ENCODE measurements around the gene LAMA2.

DNA sequence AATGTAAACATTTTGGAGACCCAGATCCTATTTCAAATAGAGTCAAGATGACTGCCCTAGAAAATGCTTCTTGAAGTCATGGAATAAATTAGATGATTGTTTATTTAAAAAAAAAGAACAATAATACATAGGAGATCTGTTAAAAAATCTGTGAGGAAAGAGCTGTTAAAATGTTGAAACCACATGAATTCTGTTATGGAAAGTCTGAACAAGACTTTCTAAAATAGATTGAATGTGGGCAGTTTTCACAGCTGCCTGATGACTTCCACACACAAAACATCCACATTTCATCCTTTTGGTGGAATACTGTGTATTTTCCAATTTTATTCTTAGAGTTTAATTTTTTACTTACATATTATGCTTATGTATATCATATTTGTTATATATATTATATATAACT is 186.1 kb downstream of the LAMA2 start:
- TF ChIP-seq EZH2 (IDR thresholded peaks at IDR 0.05) (no peak), POLR2AphosphoS5 (IDR thresholded peaks at IDR 0.05; ENCODE audit: borderline replicate concordance, low read depth, low read length) (no peak)

All from SK-N-MC (cell line).